Mesothelial cell of epicardium (in vitro differentiated cells): ENCODE data around the gene OPCML. TPM values are rescaled to one million over a fixed set of nuclear protein-coding genes. Genes with fewer than 3 reads are reported as not detected.

Experiments used
- DNase-seq, 2 experiments: peaks; one replicate each; pipeline ENCODE4 v3.0.0; 2021; ENCODE audit warnings: low spot score in 2 of 2; ENCODE audit not compliant: unreplicated experiment in 2 of 2
- H3K27ac Mint-ChIP-seq: 2 replicates; pipeline ENCODE4 v1.8.0; 2021; ENCODE audit warnings: mixed read lengths
- H3K27me3 Mint-ChIP-seq: 2 replicates; pipeline ENCODE4 v1.8.0; 2021; ENCODE audit warnings: low read depth, mixed read lengths
- H3K36me3 Mint-ChIP-seq: 2 replicates; pipeline ENCODE4 v1.8.0; 2021; ENCODE audit warnings: mixed read lengths
- H3K4me1 Mint-ChIP-seq: 2 replicates; pipeline ENCODE4 v1.8.0; 2021; ENCODE audit warnings: mixed read lengths
- H3K4me3 Mint-ChIP-seq: 2 replicates; pipeline ENCODE4 v1.8.0; 2021; ENCODE audit warnings: mild to moderate bottlenecking, moderate library complexity, mixed read lengths
- H3K9me3 Mint-ChIP-seq: 2 replicates; pipeline ENCODE4 v1.8.0; 2021; ENCODE audit warnings: mixed read lengths
- CTCF ChIP-seq: fragments of 200-600 bp; sonication (generic); IDR thresholded peaks from one replicate; pipeline ENCODE4 v1.5.0; 2021; ENCODE audit warnings: antibody characterized with exemption; ENCODE audit not compliant: unreplicated experiment
- total RNA-seq: library from RNA; stranded (reverse); gene quantifications from 3 replicates; pipeline ENCODE4 v1.2.1, GENCODE V29; 2021

The OPCML gene
- total RNA-seq, 1 donor from 2014 or later: 3.0 TPM

GRCh38 chr11:133078012-133078411 lies 454.3 kb downstream of the OPCML start:
- H3K9me3 Mint-ChIP-seq: no peaks in the 10 kb centered on the region
- no peak overlapping the region for H3K4me3 Mint-ChIP-seq
- no peak overlapping the region for H3K27ac Mint-ChIP-seq
- no peaks in the 10 kb centered on the region for H3K4me1 Mint-ChIP-seq
- no peaks in the 10 kb centered on the region for H3K36me3 Mint-ChIP-seq
- TF ChIP-seq CTCF: no peak
- peaks cover 86% of the 10 kb centered on the region for H3K27me3 Mint-ChIP-seq
- no peak for DNase-seq

- no peaks in the 10 kb centered on the region for H3K9me3 Mint-ChIP-seq
- no peak overlapping the region for H3K4me3 Mint-ChIP-seq
- no peaks in the 10 kb centered on the region for H3K4me1 Mint-ChIP-seq
- DNase-seq: no peak
- no peak overlapping the region for H3K27ac Mint-ChIP-seq
- H3K36me3 Mint-ChIP-seq: no peaks in the 10 kb centered on the region
- TF ChIP-seq CTCF: no peak
- peaks cover 96% of the 10 kb centered on the region for H3K27me3 Mint-ChIP-seq
These were observed 456.9 kb downstream of the OPCML start for GRCh38 chr11:133075351-133075750.

GRCh38 chr11:133072858-133073582 lies 459.3 kb downstream of the OPCML start:
- no peak overlapping the region for H3K4me3 Mint-ChIP-seq

GRCh38 chr11:133072378-133072777 lies 459.9 kb downstream of the OPCML start:
- H3K27me3 Mint-ChIP-seq: peaks cover 89% of the 10 kb centered on the region
- H3K9me3 Mint-ChIP-seq: no peaks in the 10 kb centered on the region
- H3K27ac Mint-ChIP-seq: no peak overlapping the region
- no peak for TF ChIP-seq CTCF
- no peak overlapping the region for H3K4me3 Mint-ChIP-seq
- no peaks in the 10 kb centered on the region for H3K4me1 Mint-ChIP-seq
- DNase-seq: no peak
- H3K36me3 Mint-ChIP-seq: no peaks in the 10 kb centered on the region

More at GRCh38 chr11:133072858-133073582, 459.3 kb downstream of the OPCML start:
- Mint-ChIP-seq H3K4me1 (no peaks in the 10 kb centered on the region), H3K36me3 (no peaks in the 10 kb centered on the region), H3K27me3 (peaks cover 92% of the 10 kb centered on the region), H3K9me3 (no peaks in the 10 kb centered on the region), H3K27ac (no peak overlapping the region)
- no peak for TF ChIP-seq CTCF
- DNase-seq: no peak

- peaks cover 86% of the 10 kb centered on the region for H3K27me3 Mint-ChIP-seq
- peaks cover 3% of the 10 kb centered on the region for H3K9me3 Mint-ChIP-seq
- H3K36me3 Mint-ChIP-seq: no peaks in the 10 kb centered on the region
- DNase-seq: no peak
- H3K4me3 Mint-ChIP-seq: no peak overlapping the region
- TF ChIP-seq CTCF: no peak
- no peaks in the 10 kb centered on the region for H3K4me1 Mint-ChIP-seq
- H3K27ac Mint-ChIP-seq: no peak overlapping the region
These were observed 461.5 kb downstream of the OPCML start for GRCh38 chr11:133070791-133071190.
